Thoracic aorta (tissue), 2 donors: ENCODE measurements around the gene TTC7B. TPM values are rescaled to one million over a fixed set of nuclear protein-coding genes. Genes with fewer than 3 reads are reported as not detected.

Source experiments
- ATAC-seq: fragments of 150-250 bp; one replicate; pipeline ENCODE4 v1.8.0; 2017; ENCODE audit warnings: low read depth; ENCODE audit not compliant: insufficient number of reproducible peaks, low FRiP score
- DNase-seq: peaks from one replicate; pipeline ENCODE4 v3.0.0-alpha.2; 2020; ENCODE audit warnings: low spot score
- H3K27ac ChIP-seq, 2 donors: fragments of 200-600 bp; sonication (generic); 1 replicate in 1 of 2; 2 replicates in 1 of 2; pipeline ENCODE4 v1.5.1; 2016; ENCODE audit warnings: mild to moderate bottlenecking in 2 of 2, moderate library complexity in 2 of 2
- H3K27me3 ChIP-seq: fragments of 200-600 bp; sonication (generic); replicated peaks from 2 replicates; pipeline ENCODE4 v1.6.0; 2016; ENCODE audit warnings: mild to moderate bottlenecking; ENCODE audit not compliant: insufficient read depth
- H3K36me3 ChIP-seq: fragments of 200-600 bp; sonication (generic); one replicate; pipeline ENCODE4 v1.5.1; 2016
- H3K4me1 ChIP-seq, 2 donors: fragments of 200-600 bp; sonication (generic); 1 replicate in 1 of 2; 2 replicates in 1 of 2; pipeline versions ENCODE4 v1.5.1 to v1.6.0; 2016; ENCODE audit warnings: low read depth in 2 of 2, mild to moderate bottlenecking in 1 of 2; ENCODE audit not compliant: control insufficient read depth in 1 of 2
- H3K4me3 ChIP-seq: fragments of 200-600 bp; sonication (generic); 2 replicates; pipeline ENCODE4 v1.5.1; 2016; ENCODE audit warnings: mild to moderate bottlenecking
- H3K9me3 ChIP-seq: fragments of 200-600 bp; sonication (generic); 2 replicates; pipeline ENCODE4 v1.5.1; 2016
- total RNA-seq, 2 donors: library from RNA; depleted of rRNA; stranded (reverse); fragments of >200 nt; gene quantifications; one replicate each; pipeline versions ENCODE4 v1.1.0 to v1.2.3, GENCODE V29; 2016
- TF ChIP-seq, protein P1 (sequence below): fragments of 200-600 bp; sonication (generic); IDR thresholded peaks from one replicate; pipeline ENCODE4 v1.5.1; 2019; ENCODE audit warnings: antibody characterized with exemption

Gene TTC7B
- total RNA-seq, 2 donors from 2014 or later, result 38.9 to 56.3 TPM

GRCh38 chr14:90505531-90505930, 310.7 kb downstream of the TTC7B start:
- Histone ChIP-seq H3K27me3 (no peaks in the 10 kb centered on the region), H3K4me1 (no peaks in the 10 kb centered on the region), H3K36me3 (no peaks in the 10 kb centered on the region), H3K4me3 (no peak overlapping the region), H3K9me3 (no peaks in the 10 kb centered on the region), H3K27ac (no peak overlapping the region)
- ATAC-seq (no peak), DNase-seq (no peak)
- TF ChIP-seq, protein P1, sequence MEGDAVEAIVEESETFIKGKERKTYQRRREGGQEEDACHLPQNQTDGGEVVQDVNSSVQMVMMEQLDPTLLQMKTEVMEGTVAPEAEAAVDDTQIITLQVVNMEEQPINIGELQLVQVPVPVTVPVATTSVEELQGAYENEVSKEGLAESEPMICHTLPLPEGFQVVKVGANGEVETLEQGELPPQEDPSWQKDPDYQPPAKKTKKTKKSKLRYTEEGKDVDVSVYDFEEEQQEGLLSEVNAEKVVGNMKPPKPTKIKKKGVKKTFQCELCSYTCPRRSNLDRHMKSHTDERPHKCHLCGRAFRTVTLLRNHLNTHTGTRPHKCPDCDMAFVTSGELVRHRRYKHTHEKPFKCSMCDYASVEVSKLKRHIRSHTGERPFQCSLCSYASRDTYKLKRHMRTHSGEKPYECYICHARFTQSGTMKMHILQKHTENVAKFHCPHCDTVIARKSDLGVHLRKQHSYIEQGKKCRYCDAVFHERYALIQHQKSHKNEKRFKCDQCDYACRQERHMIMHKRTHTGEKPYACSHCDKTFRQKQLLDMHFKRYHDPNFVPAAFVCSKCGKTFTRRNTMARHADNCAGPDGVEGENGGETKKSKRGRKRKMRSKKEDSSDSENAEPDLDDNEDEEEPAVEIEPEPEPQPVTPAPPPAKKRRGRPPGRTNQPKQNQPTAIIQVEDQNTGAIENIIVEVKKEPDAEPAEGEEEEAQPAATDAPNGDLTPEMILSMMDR, result no peak

GRCh38 chr14:90504643-90505042, 311.6 kb downstream of the TTC7B start:
- H3K27me3 ChIP-seq, result no peaks in the 10 kb centered on the region
- no peaks in the 10 kb centered on the region for H3K4me1 ChIP-seq
- H3K36me3 ChIP-seq, result no peaks in the 10 kb centered on the region
- ATAC-seq (no peak), DNase-seq (no peak)
- H3K9me3 ChIP-seq, result no peaks in the 10 kb centered on the region
- TF ChIP-seq, protein P1, result no peak
- no peak overlapping the region for H3K4me3 ChIP-seq
- H3K27ac ChIP-seq, result no peak overlapping the region

DNA sequence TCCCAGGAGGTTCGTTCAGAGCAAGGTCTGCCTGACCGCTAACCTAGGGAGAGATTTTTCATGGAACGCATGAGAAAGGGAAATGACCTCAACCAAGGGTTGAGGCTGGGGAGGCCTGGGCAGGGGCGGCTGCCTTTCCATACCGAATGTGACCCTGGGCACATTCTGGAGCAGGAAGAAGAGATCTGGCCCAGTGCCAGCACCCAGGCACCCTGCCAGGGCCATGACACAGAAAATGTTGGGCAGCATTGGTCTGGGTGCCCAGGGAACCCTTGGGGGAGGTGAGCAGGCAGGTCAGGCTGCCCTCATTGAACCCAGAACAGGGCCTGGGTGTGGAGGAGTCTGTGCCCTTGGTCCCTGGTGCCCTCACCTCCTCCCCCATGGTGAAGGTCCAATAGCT, 312.6 kb downstream of the TTC7B start:
- Histone ChIP-seq H3K27ac (no peak overlapping the region), H3K36me3 (no peaks in the 10 kb centered on the region), H3K27me3 (no peaks in the 10 kb centered on the region), H3K4me3 (no peak overlapping the region), H3K4me1 (no peaks in the 10 kb centered on the region), H3K9me3 (no peaks in the 10 kb centered on the region)
- ATAC-seq, result no peak
- TF ChIP-seq, protein P1, result no peak
- no peak for DNase-seq

GRCh38 chr14:90502760-90503159, 313.5 kb downstream of the TTC7B start:
- no peak for DNase-seq
- Histone ChIP-seq H3K4me1 (no peaks in the 10 kb centered on the region), H3K4me3 (no peak overlapping the region), H3K27me3 (no peaks in the 10 kb centered on the region), H3K36me3 (no peaks in the 10 kb centered on the region), H3K9me3 (no peaks in the 10 kb centered on the region), H3K27ac (no peak overlapping the region)
- TF ChIP-seq, protein P1, result no peak
- ATAC-seq, result no peak

GRCh38 chr14:90500665-90501370, 315.4 kb downstream of the TTC7B start:
- no peak overlapping the region for H3K4me3 ChIP-seq
- no peaks in the 10 kb centered on the region for H3K36me3 ChIP-seq
- no peaks in the 10 kb centered on the region for H3K9me3 ChIP-seq
- H3K27me3 ChIP-seq, result no peaks in the 10 kb centered on the region
- no peaks in the 10 kb centered on the region for H3K4me1 ChIP-seq
- H3K27ac ChIP-seq, result no peak overlapping the region
- DNase-seq (no peak), ATAC-seq (no peak)
- TF ChIP-seq, protein P1, result no peak
